HT1080 (cell line): Measurements from ENCODE around the gene C1QTNF7. TPM values are rescaled to one million over a fixed set of nuclear protein-coding genes. Genes with fewer than 3 reads are reported as not detected.

Experiments
- DNase-seq: peaks from one replicate; pipeline ENCODE4 v3.0.0-alpha.2; 2015; ENCODE audit warnings: low read depth
- polyA plus RNA-seq, 2 experiments: library from polyadenylated mRNA; depleted of rRNA; stranded (reverse); fragments of >200 nt; gene quantifications; 2 replicates each; pipeline ENCODE4 v1.2.3, GENCODE V29; 2015
- total RNA-seq: library from RNA; depleted of rRNA; stranded (reverse); fragments of >200 nt; shearing (Covaris generic); gene quantifications from 2 replicates; pipeline ENCODE4 v1.2.3, GENCODE V29; 2014; rRNA removed

C1QTNF7 gene, protein sequence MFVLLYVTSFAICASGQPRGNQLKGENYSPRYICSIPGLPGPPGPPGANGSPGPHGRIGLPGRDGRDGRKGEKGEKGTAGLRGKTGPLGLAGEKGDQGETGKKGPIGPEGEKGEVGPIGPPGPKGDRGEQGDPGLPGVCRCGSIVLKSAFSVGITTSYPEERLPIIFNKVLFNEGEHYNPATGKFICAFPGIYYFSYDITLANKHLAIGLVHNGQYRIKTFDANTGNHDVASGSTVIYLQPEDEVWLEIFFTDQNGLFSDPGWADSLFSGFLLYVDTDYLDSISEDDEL
- total RNA-seq: not detected in 2 replicates
- polyA plus RNA-seq (2015; cell fraction: cytosol; rRNA removed): not detected in 2 replicates
- not detected in 2 replicates for polyA plus RNA-seq (2015; cell fraction: nucleus; rRNA removed)

DNA sequence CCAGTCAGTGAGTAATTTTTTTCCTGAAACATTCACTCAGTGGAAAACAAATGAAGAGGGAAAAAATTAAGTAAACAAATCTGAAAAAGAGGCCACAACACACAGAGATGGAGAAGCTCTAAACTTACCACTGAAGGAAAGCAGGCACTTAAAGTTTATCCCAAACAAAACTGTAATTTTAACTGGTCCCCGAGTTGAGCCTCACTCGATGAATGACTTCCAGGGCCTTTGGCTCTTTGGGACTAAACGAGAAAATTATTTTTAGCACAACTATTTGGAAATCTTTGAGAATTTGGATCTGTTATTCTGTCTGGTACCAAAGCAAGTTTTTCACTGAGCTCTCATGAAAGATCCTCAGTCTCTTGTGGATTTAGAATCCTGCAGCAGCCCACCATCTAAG is at the start of gene C1QTNF7:
Gene C1QTNF7, plus strand, starts transcription at position 333 of the 400 bp plus-strand sequence. CDS start 7,711 bp downstream, outside the sequence.
- DNase-seq: no peak

DNA sequence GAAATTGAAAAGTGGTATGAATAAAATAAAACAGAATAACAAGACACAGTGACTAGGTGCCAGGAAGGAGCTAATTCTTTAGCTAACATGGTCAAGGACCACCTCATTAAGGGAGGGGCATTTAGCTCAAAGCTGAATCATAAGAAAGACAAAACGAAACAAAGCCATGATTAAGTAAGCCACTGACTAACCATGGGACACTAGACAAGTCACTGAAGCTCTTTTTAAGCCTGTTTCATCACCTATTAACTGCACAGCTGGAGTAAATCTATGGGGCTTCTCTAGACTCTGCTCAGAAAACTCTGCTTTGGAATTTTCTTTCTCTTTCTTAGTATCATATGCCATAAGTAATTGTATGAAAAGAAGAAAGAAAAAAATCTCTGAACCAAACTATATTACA is 49.8 kb upstream of the C1QTNF7 start:
- peak; percentile 71 for DNase-seq

DNA sequence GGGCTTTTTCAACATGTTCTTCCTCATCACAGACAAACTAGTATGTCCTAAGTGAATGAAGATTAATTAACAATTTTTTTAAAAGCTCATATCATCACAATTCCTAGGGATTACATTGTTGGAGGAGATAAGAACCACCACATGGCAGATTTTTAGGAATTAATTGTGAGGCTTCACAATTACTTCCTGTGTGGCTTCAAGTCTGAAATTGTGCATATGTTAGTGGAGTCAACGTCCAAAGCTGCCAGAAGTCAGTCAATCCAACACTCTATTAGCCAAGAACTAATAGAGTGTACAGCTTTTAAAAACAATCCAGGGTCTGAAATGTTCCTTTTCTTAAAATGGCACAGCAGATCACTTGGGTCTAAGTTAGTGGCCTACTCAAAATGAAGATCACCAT is 49.3 kb upstream of the C1QTNF7 start:
- no peak for DNase-seq

DNA sequence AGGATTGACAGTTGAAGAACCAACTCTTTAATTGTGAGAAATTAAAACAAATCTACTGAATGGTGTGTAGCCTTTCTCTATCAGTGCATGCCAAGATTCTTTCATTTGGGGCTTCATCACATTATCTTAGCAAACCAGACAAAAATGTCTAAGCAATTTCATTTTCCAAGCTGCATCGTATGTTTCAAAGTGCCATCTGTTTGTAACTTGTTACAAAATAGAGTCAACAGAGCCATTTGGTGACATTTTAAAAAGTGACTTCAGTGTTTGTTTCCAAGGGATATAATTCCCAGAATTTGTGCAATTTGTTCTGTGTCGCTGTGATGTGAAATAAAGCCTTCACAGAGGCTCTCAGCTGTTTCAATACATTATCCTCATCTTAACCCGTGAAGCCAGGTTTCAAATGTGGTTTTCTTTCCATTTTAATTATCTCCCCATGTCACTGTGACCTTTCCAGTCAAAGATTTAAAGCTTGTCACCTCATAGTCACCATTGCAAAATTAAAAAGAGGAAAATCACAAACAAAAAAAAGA is 46.0 kb upstream of the C1QTNF7 start:
- no peak for DNase-seq

DNA sequence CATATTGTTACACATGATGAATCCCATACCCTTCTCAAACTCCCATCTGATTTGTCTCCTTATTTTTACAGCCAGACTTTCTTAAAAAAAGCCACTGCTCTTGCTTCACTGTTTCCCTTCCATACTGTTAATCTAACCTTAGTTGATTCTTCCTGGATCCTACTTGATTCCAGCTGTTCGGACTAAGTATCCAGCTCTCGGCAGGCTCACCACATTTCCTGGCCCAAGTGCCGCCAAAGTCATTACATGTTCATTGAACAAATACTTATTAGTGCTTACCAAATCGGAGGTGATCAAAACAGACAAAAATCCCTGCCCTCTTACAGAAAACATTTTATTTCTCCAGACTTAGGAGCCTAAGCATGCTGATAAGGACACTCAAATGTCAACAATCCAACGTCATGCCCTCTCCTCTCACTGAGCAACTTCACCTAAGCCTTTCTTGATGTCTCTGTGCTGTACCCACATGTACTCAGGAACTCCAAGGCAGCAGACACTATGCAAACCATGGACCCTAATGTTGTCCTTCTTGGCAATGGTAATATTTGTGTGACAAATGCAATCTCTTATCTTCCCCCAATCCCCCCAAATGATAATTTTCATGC is 45.1 kb upstream of the C1QTNF7 start:
- no peak for DNase-seq

DNA sequence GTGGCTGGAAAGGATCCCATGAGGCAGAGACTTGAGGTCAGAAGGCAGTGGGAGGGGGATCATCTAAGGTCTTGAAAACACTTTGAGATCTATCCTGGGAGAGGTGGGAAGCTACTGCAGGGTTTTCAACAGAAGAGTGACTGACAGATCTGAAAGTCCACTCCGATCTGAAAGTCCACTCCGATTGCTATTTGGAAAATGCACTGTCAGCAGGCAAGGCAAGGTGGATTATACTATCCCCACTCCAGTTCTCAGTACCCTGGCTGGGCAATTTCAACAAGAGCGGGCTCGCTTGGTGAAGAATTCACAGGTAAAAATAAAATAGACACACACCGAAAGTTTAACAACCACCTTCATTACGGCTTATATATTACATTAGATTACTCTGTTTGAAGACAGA is 42.3 kb upstream of the C1QTNF7 start:
- DNase-seq: no peak

DNA sequence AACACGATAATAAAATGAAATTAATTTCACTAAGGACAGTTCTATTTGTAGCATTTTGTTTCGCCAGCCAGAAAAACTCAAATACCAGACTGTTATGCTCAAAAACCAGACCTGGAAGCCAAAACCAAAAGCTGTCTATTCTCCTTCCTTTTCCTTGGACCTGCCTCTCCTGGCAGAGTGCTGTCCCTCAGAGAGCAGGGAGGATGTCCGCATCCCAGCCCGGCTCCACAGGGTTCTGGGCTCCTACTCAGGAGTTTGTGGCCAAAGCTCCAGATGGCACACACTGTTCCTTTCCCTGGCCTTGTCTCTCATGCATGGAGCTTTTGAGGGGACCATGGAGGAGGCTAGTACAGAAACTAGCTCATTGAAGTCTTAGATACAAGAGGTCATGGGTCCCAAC is 41.9 kb upstream of the C1QTNF7 start:
- no peak for DNase-seq

DNA sequence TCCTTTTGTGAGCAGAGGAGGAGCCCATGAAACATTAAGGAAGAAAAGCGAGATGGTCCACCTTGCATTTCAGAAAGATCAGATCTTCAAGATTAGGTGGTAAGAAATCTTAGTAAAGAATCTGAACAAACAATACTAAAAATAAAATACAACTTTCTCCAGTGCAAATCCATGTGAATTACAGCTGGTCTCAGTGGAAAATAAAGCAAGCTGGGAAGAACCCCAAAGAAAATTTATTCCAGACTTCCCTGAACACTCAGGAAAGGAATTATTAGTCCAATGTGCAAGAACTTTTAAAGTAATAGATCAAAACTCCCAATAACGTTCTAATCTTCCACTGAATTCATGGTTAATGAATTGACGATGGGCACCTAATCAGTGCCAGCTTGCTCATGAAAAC is 37.3 kb upstream of the C1QTNF7 start:
- DNase-seq: no peak

DNA sequence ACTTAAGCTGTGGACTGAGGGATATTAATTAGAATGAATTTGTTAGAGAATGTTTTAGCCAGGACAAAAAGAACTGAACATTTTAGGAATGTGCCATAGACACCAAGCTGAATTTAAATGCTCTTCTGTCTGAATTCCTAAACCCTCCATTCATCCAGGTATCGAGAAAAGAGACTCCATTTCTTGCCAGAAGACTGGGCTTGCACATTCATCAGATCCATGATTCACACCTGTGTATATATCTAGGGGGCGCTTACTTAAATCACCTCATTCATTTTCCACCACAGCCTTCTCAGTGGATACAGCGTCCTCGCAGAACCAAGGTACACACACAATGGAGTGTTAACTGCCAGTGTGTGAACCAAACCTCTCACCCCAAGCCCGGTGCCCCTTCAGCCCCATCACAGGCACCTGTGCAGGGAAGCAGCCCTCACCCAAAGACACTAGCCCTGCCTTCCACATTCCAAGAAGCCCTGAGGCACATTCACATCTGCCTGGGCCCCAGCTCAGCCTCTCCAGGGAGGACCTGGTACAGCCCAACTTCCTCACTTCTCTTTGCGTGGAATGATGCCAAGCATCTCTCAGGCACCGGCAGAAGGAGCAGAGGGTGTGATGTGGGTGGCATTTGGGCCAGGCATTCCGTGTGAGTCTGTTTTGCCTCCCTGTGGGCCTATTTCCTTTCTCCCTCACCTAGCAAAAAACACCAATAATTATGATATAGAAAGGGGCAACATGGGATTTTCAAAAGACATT is 35.6 kb upstream of the C1QTNF7 start:
- DNase-seq: no peak

DNA sequence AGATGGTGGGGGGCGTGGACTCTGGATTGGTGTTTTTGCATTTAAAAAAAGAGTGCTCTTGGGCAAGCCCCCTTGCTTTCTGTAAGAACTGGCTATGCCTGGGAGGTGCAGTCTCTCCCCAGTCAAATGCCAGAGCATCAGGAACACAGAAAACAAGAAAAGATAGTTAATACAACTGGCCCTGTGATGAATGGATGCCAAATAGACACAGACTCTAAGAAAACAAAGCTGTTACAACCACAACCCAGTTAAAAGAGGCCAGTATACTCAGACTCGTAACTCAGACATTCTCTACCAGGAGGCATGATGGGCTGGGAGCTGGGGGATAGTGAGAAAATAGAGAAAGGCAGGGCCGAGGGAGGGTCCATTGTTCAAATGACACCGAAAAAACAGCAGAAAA is 32.5 kb upstream of the C1QTNF7 start:
- no peak for DNase-seq

DNA sequence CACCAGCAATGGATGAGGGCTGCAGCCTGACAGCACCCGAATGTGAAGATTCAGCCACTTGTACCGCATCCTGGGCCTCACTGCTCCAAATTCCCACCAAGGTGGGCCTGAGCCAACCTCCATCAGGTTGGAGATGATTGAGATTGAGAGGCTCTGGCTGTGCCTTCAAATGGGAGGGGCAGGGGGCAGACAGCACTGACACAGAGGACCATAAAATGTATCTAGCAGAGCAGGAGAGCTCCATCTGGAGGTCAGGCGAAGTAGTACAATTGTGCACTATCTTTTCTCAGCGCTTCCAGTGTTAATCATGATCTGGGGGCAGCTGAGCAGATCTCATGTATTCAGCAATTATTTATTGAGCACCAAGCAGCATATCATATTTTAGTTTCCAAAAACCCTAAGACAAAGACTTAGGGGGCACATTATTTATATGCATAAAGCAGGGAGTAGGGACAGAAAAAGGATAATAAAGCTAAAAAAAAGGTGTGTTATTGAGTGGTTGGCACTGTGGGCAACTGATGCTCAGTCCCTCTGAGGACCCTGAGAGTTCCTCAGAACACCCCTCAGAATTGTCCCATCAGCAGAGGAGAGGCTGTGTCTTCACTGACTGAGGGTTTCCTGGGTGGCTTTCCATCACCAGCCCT is 31.6 kb upstream of the C1QTNF7 start:
- peak; percentile 56 for DNase-seq

DNA sequence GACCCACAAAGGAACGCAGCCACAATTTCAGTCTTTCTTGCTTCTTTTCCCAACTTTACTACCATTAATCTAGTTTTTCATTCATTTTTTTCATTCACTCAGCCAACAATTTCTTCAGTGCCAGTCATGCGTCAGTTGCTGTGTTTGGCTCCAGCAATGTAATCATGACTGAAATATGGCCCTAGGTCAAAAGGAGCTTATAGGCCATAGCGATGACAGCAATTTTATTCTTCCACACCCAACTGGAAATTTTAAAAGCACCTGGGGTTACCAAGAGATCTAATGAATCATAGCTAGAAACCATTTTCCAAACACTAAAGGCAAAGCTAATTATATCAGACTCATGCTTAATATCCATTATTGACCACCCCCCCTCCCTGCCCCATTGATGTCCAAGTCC is 29.8 kb upstream of the C1QTNF7 start:
- DNase-seq: peak; percentile 21

DNA sequence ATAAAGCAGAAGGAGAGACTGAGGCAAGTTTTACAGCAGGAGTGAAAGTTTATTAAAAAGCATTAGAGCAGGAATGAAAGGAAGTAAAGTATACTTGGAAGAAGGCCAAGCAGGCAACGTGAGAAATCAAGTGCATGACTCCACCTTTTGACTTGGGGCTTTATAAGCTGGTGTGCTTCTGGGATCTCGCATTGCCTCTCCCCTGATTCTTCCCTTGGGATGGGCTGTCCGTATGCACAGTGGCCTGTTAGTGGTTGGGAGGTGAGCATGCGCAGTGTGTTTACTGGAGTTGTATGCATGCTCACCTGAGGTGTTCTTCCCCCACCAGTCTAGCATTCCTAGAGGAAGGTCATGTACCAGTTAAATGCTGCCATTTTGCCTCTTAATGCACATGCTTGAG is 29.1 kb upstream of the C1QTNF7 start:
- DNase-seq: no peak

DNA sequence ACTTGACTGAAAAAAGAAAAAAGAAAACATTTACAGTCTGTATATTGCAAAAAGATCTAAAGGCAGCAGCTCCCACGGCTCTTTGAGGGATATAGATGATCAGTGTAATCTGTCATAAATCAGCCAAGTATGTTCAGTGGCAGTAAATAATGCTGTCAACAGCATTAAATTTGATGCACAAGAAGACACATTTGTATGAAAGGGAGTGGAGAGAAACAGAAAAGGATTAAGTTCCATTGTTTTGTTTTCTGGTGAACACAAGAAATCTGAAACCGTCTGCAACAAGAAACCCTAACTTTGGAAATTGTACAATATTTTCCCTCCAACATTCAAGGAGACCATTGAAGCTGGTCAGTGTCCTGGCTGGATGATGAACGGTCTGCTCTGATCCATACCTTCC is 27.6 kb upstream of the C1QTNF7 start:
- DNase-seq: no peak

DNA sequence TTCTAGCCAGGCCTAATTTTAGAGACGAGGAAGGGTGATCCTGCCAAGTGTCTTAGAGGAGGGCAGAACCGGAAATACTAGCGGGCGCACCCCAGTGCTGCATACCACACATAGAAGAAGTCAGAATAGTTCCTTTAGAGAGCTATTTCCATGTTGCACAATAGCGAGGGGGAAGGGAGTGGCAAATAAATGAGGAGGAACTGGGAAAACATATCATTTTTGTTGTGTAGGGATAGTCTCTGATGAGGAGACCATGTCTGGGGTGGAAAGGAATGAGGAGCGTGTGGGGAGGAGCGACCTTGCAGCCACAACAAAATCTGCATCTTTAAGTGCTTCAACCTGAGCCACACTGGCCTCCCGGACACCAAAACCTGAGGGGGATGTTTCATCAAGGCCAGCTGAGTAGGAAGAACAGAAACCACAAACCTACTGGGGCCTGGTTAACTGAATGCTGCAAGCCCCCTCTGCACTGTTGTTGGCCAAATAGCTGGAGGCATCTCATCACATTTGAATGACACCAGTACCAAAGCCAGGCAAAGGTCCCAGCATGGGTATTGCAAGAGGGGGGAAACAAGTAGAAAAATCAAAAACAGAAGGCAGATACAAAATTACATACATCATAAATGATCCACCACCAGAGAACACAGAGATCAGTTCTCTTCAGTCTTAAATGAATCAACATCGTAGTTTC is 26.7 kb upstream of the C1QTNF7 start:
- DNase-seq: peak; percentile 81

DNA sequence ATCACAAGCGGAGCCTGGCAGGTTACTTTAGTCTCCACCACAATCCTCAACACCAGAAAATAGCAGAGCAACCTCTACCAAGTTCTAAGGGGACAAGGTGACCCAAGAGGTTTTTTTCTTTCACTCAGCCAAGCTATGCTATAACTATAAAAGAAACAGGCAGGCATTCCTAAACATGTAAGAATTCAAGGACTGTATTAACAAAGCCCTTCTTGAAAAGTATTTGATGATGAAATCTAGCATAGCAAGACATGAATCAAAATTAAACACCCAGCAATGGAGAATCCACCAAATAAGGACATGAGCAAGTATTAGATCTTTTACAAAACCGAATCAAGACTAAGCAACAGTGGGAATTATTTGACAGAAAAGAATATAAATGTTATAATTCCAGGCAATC is 25.7 kb upstream of the C1QTNF7 start:
- DNase-seq: no peak

DNA sequence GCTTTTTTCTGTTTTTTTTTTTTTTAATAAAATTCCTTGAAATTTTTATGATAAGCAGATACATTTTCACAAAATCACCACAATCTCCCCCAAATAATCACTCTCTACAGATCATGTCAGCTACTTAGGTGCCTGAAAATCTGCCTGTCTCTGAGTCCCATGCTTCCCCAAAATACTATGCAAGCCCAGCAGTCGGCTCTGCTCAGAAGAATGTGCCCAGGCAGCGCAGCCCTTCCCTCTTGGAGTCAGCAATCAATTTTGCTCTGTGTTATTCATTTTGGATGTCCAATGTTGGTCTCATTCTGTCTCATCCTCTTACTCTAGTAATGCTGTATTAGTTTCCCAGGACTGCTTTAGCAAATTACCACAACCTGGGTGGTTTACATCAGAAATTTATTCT is 24.9 kb upstream of the C1QTNF7 start:
- DNase-seq: no peak

DNA sequence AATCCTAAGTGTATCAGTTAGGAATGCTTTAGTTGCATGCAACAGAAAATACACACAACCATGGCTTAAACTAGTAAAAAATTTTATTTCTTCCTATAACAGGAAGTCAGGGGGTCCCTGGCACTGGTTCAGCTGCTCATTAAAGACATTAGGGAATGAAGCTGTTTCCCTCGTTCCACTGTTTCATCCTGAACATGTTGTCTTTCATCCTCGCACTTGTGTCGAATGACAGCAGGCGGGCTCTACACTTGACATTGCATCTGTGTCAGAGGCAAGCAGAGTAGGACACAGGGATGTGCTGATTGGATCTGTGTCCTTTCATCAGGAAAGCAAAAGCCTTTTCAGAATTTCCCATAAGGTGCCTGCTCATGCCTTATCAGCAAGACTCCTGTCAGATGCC is 22.8 kb upstream of the C1QTNF7 start:
- DNase-seq: no peak

DNA sequence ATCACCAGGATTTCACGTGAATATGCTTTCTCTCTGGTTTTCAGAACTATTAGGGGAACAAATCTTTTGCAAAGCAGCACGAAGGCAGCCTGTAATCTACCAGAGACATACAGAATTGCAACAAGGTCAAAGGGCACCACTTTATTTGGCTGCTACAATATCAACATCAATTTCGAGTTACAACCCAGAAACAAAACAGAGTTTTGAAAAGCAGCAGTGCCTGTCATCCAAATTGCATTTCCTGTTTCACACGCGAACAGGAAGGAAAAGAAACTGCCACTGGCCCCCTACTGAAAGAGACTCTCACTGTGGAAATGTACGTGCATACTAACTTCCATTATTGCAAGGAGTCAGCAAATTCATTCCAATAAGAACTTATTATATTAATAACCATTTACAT is 17.1 kb upstream of the C1QTNF7 start:
- DNase-seq: peak; percentile 20

DNA sequence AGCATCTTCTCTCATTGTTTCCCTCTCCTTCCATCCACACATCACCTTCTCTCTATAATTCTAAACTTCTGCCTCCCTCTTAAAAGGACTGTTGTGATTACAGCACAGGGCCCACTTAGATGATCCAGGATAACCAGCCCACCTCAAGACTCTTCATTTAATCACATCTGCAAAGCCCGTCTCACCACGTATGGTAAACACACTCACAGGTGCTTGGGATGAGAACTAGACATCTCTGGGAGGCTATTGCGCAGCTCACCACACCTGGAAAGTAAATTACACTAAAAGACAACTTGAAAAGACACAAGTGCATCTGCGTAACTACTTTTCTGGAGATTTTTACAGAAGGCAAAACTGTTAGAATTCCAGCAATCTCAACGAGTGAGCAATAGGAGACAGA is 15.4 kb upstream of the C1QTNF7 start:
- no peak for DNase-seq

DNA sequence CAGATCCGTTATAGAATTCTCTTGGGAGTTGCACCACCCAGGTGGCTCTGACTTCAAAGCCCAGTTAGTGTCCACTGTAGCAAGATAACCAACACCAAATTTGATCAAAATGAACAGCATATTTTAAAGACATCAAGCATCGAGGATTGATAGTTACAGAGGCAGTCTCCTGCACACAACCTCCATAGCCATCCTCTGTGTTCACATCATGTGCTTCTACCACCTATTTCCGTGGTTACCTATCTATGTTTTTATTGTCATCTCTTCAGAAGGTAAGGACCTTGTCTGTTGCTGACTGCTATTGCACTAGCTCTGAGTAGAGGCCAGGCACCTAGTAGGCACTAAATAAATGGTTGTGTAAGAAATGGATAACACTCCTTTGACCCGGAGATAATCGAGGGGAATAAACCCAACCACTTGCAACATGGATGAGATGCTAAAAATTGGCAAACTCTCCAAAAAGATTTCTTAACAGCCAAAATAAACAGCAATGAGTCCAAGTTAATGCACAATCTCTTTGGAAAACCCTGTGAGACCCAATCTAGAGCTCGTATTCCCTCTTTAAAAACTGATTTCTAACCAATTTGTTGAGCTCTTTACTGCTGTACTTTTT is 14.7 kb upstream of the C1QTNF7 start:
- no peak for DNase-seq
